Subcutaneous abdominal adipose tissue (tissue), 5 donors: Measurements from ENCODE around the gene EOMES.

ENCODE experiments used
- H3K27ac ChIP-seq: one replicate; pipeline ENCODE4 v1.7.0; 2013; ENCODE audit warnings: low read depth, mild to moderate bottlenecking, inconsistent platforms, low read length, moderate library complexity
- H3K27me3 ChIP-seq, 5 donors: one replicate each; pipeline ENCODE4 v1.7.0; 2013; ENCODE audit warnings: low read length in 5 of 5, inconsistent platforms in 1 of 5; ENCODE audit not compliant: control insufficient read depth in 5 of 5, insufficient read depth in 4 of 5
- H3K36me3 ChIP-seq, 5 donors: one replicate each; pipeline ENCODE4 v1.7.0; 2013; ENCODE audit warnings: low read length in 5 of 5; ENCODE audit not compliant: control insufficient read depth in 5 of 5, insufficient read depth in 5 of 5
- H3K4me1 ChIP-seq, 5 donors: one replicate each; pipeline ENCODE4 v1.7.0; 2013; ENCODE audit warnings: low read length in 5 of 5, mild to moderate bottlenecking in 3 of 5, moderate library complexity in 1 of 5; ENCODE audit not compliant: control insufficient read depth in 5 of 5, insufficient read depth in 5 of 5
- H3K4me3 ChIP-seq, 5 donors: one replicate each; pipeline ENCODE4 v1.7.0; 2013; ENCODE audit warnings: low read length in 5 of 5, low read depth in 1 of 5
- H3K9ac ChIP-seq, 5 donors: one replicate each; pipeline ENCODE4 v1.7.0; 2013; ENCODE audit warnings: low read length in 5 of 5, mild to moderate bottlenecking in 4 of 5, moderate library complexity in 3 of 5
- H3K9me3 ChIP-seq, 5 donors: one replicate each; pipeline ENCODE4 v1.7.0; 2013; ENCODE audit warnings: low read length in 5 of 5; ENCODE audit not compliant: control insufficient read depth in 5 of 5
- donor health status: healthy.
- donor health status: healthy.
- donor health status: healthy.
- donor health status: healthy.
- donor health status: healthy.

Gene EOMES

GRCh38 chr3:27714146-27714526 is 8.0 kb downstream of the EOMES start:
- H3K4me3 ChIP-seq, result peak overlapping the region in 4 of 5 donors; percentile 84 to 97 (median 87)
- H3K36me3 ChIP-seq, result no peaks in the 10 kb centered on the region
- H3K4me1 ChIP-seq, result peaks cover 0 to 34% (median 33%) of the 10 kb centered on the region in 5 donors
- H3K9ac ChIP-seq, result no peak overlapping the region
- no peak overlapping the region for H3K27ac ChIP-seq
- peaks cover 14 to 32% (median 28%) of the 10 kb centered on the region in 5 donors for H3K27me3 ChIP-seq
- H3K9me3 ChIP-seq, result no peaks in the 10 kb centered on the region

DNA sequence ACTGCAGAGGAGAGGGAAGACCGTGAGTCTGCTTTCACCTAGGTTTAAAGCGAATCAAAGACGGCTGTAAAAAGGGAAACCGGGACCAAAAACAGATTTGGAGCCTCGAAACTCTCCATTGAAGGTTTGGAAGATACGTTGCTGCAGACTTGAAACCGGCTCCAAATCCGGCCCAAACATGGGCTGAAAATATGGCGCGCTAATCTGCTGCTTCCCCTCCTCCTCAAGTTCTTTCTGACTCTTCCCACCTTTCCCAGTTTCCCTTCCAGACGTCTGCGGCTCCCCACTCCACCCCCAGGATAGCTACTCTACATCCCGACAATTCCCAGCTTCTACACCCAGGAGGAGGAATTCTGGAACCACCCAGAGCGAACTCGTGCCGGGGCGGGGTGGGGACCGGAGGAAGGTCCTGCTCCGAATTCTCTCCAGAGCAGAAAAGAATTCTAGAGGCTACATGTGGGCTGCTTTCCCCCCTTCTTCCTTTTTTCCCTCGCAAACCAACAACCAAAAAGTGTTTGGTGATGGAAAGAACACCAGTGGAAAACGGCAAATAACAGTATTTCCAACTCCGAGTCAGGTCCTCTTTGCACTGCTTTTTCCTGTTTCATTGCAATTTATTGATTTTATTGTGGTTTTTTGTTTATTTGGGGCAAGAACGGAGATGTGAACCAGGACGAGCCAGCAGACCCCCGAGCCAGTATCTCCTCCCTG is 8.5 kb downstream of the EOMES start:
- peaks cover 0 to 34% (median 33%) of the 10 kb centered on the region in 5 donors for H3K4me1 ChIP-seq
- no peaks in the 10 kb centered on the region for H3K9me3 ChIP-seq
- no peak overlapping the region for H3K27ac ChIP-seq
- H3K36me3 ChIP-seq, result no peaks in the 10 kb centered on the region
- peak overlapping the region; percentile 28 to 83 (median 70) for H3K9ac ChIP-seq
- peak overlapping the region; percentile 84 to 97 (median 89) for H3K4me3 ChIP-seq
- H3K27me3 ChIP-seq, result peaks cover 14 to 32% (median 28%) of the 10 kb centered on the region in 5 donors

DNA sequence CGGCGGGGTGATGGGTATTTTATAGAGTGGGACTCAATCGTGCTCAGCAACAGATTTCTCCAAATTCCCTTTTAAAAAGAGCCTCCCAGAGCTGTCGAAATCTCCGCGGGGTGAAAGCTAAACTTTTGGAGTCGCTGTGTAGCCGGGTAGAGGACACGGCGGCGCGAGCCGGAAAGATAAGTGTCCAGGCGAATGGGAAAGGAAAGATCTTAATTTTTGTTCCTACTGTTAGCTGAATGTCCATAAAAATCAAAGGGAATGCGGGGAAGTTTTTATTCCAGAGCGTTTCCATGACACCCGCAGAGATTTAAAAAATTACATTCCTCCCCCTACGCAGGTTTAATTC is 9.1 kb downstream of the EOMES start:
- Histone ChIP-seq H3K27ac (no peak overlapping the region), H3K27me3 (peaks cover 14 to 32% (median 28%) of the 10 kb centered on the region in 5 donors), H3K9me3 (no peaks in the 10 kb centered on the region), H3K4me1 (peaks cover 0 to 34% (median 33%) of the 10 kb centered on the region in 5 donors), H3K4me3 (peak overlapping the region; percentile 84 to 97 (median 89)), H3K36me3 (no peaks in the 10 kb centered on the region), H3K9ac (peak overlapping the region; percentile 28 to 83 (median 70))

- Histone ChIP-seq H3K4me1 (peaks cover 0 to 34% (median 33%) of the 10 kb centered on the region in 5 donors), H3K9ac (peak overlapping the region; percentile 0 to 83 (median 70)), H3K4me3 (peak overlapping the region; percentile 84 to 97 (median 89)), H3K9me3 (no peaks in the 10 kb centered on the region), H3K27me3 (peaks cover 14 to 31% (median 27%) of the 10 kb centered on the region in 5 donors), H3K36me3 (no peaks in the 10 kb centered on the region), H3K27ac (no peak overlapping the region)
These were observed 9.7 kb downstream of the EOMES start for GRCh38 chr3:27712136-27713077.

- Histone ChIP-seq H3K9me3 (no peaks in the 10 kb centered on the region), H3K4me3 (no peak overlapping the region), H3K9ac (no peak overlapping the region), H3K27ac (no peak overlapping the region), H3K4me1 (peaks cover 0 to 13% (median 12%) of the 10 kb centered on the region in 5 donors), H3K27me3 (peaks cover 0 to 3% (median 0%) of the 10 kb centered on the region in 5 donors), H3K36me3 (no peaks in the 10 kb centered on the region)
These were observed 13.9 kb downstream of the EOMES start for GRCh38 chr3:27708250-27708649.

- Histone ChIP-seq H3K9ac (no peak overlapping the region), H3K4me3 (no peak overlapping the region), H3K27ac (no peak overlapping the region), H3K4me1 (no peaks in the 10 kb centered on the region), H3K27me3 (no peaks in the 10 kb centered on the region), H3K36me3 (no peaks in the 10 kb centered on the region), H3K9me3 (peaks cover 0 to 4% (median 2%) of the 10 kb centered on the region in 5 donors)
These were observed 23.1 kb downstream of the EOMES start for GRCh38 chr3:27699067-27699466.

DNA sequence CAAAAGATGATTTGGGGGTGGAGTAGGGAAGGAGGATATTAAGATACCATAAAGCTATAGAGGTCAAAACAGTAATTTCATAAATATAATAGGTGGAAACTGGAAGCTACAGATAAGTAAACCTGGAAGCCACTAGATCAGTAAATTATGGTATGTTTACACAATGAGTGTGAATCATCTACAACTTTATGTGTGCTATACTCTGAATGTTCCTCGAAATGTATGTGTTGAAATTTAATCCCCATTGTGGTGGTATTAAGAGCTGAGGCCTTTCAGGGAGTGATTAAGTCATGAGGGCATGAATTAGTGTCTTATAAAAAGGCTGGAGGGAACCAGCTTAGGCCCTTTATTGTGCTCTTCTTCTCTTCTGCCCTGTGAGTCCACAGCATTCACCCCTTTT is 25.2 kb downstream of the EOMES start:
- Histone ChIP-seq H3K36me3 (no peaks in the 10 kb centered on the region), H3K27ac (no peak overlapping the region), H3K27me3 (no peaks in the 10 kb centered on the region), H3K9ac (no peak overlapping the region), H3K4me1 (no peaks in the 10 kb centered on the region), H3K4me3 (no peak overlapping the region), H3K9me3 (peaks cover 0 to 4% (median 2%) of the 10 kb centered on the region in 5 donors)

GRCh38 chr3:27695636-27696035 is 26.5 kb downstream of the EOMES start:
- Histone ChIP-seq H3K27me3 (no peaks in the 10 kb centered on the region), H3K27ac (no peak overlapping the region), H3K9ac (no peak overlapping the region), H3K36me3 (no peaks in the 10 kb centered on the region), H3K9me3 (peaks cover 0 to 10% (median 3%) of the 10 kb centered on the region in 5 donors), H3K4me1 (no peaks in the 10 kb centered on the region), H3K4me3 (no peak overlapping the region)

DNA sequence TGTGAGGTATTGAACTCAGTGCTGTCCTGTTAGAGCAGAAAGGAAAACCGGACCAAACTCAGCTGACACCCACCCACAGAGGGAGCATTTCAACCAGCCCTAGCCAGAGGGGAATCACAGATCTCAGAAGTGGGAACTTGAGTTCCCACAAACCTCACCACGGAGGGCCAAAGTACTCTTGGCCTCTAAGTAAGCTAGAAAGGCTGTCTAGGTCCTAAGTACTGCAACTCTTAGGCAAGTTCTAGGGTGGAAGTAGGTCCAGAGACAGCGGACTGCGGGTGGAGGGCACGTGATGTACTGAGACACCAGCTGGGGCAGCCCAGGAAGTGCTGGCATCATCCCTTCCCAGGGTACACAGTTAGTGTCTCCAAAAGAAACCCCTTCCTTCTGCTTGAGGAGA is 34.1 kb downstream of the EOMES start:
- Histone ChIP-seq H3K36me3 (no peaks in the 10 kb centered on the region), H3K27ac (no peak overlapping the region), H3K27me3 (no peaks in the 10 kb centered on the region), H3K9ac (no peak overlapping the region), H3K4me1 (no peaks in the 10 kb centered on the region), H3K4me3 (no peak overlapping the region), H3K9me3 (peaks cover 0 to 10% (median 4%) of the 10 kb centered on the region in 5 donors)

DNA sequence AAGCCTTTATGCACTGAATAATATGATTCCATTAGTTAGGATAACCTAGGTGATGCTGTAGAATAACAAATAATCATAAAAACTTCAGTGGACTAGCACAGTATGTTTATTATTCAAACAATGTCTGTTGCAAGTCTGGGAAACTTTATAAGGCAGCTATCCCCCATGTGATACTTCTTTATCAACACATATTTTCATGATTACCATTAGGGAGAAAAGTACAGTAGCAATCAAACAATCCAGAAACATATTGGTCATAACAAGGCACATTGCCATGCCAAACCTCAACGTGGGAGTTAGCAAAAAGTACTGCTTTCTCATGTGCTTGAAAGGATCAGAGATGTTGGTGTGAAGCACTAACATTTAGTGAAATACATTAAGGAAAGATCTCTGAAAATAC is 35.5 kb downstream of the EOMES start:
- Histone ChIP-seq H3K27me3 (no peaks in the 10 kb centered on the region), H3K4me3 (no peak overlapping the region), H3K27ac (no peak overlapping the region), H3K9ac (no peak overlapping the region), H3K36me3 (no peaks in the 10 kb centered on the region), H3K9me3 (peaks cover 0 to 10% (median 4%) of the 10 kb centered on the region in 5 donors), H3K4me1 (peaks cover 0 to under 1% (median under 1%) of the 10 kb centered on the region in 5 donors)
